H9 (cell line): ENCODE data around the gene P4HA2. TPM values are rescaled to one million over a fixed set of nuclear protein-coding genes. Genes with fewer than 3 reads are reported as not detected.

Experiments used
- DNase-seq: peaks from one replicate; pipeline ENCODE4 v3.0.0-alpha.2; 2017
- H2AFZ ChIP-seq: one replicate; pipeline ENCODE4 v1.6.1; 2013; ENCODE audit warnings: mild to moderate bottlenecking, low read length, control low read depth, moderate library complexity
- H2AK5ac ChIP-seq: 2 replicates; pipeline ENCODE4 v1.6.1; 2013; ENCODE audit warnings: low read length, control low read depth, mixed read lengths; ENCODE audit not compliant: insufficient read length
- H2BK120ac ChIP-seq: one replicate; pipeline ENCODE4 v1.6.1; 2013; ENCODE audit warnings: low read depth, mild to moderate bottlenecking, low read length, control low read depth, inconsistent platforms; ENCODE audit not compliant: poor library complexity, severe bottlenecking
- H2BK12ac ChIP-seq: 2 replicates; pipeline ENCODE4 v1.6.1; 2013; ENCODE audit warnings: low read length, control low read depth, mixed read lengths, low read depth; ENCODE audit not compliant: insufficient read length
- H2BK15ac ChIP-seq: 2 replicates; pipeline ENCODE4 v1.6.1; 2013; ENCODE audit warnings: low read depth, low read length, control low read depth
- H2BK20ac ChIP-seq: one replicate; pipeline ENCODE4 v1.6.1; 2013; ENCODE audit warnings: low read depth, mild to moderate bottlenecking, low read length, control low read depth, inconsistent platforms; ENCODE audit not compliant: poor library complexity, severe bottlenecking
- H2BK5ac ChIP-seq: 2 replicates; pipeline ENCODE4 v1.6.1; 2013; ENCODE audit warnings: low read length, control low read depth, mixed read lengths; ENCODE audit not compliant: insufficient read length
- H3K14ac ChIP-seq: 2 replicates; pipeline ENCODE4 v1.6.1; 2013; ENCODE audit warnings: low read length, control low read depth; ENCODE audit not compliant: insufficient read depth
- H3K18ac ChIP-seq: 2 replicates; pipeline ENCODE4 v1.6.1; 2013; ENCODE audit warnings: low read depth, mild to moderate bottlenecking, mixed read lengths, low read length, control low read depth; ENCODE audit not compliant: insufficient read length
- H3K23ac ChIP-seq: 2 replicates; pipeline ENCODE4 v1.6.1; 2013; ENCODE audit warnings: low read length, control low read depth, mixed read lengths, low read depth; ENCODE audit not compliant: insufficient read length
- H3K23me2 ChIP-seq: 2 replicates; pipeline ENCODE4 v1.6.1; 2013; ENCODE audit warnings: low read depth, mild to moderate bottlenecking, mixed read lengths, low read length, control low read depth; ENCODE audit not compliant: insufficient read length, poor library complexity, severe bottlenecking
- H3K27ac ChIP-seq: 2 replicates; pipeline ENCODE4 v1.5.1; 2013; ENCODE audit warnings: low read length, control low read depth, mixed read lengths, low read depth; ENCODE audit not compliant: insufficient read length
- H3K27me3 ChIP-seq: 2 replicates; pipeline ENCODE4 v1.6.1; 2013; ENCODE audit warnings: low read length, control low read depth, inconsistent platforms; ENCODE audit not compliant: insufficient read depth
- H3K4ac ChIP-seq: 2 replicates; pipeline ENCODE4 v1.6.1; 2013; ENCODE audit warnings: low read depth, mild to moderate bottlenecking, control low read depth, inconsistent platforms, low read length, moderate library complexity
- H3K4me1 ChIP-seq: 2 replicates; pipeline ENCODE4 v1.6.1; 2013; ENCODE audit warnings: low read length, control low read depth, inconsistent platforms; ENCODE audit not compliant: insufficient read depth
- H3K4me2 ChIP-seq: 2 replicates; pipeline ENCODE4 v1.6.1; 2013; ENCODE audit warnings: low read length, control low read depth, mixed read lengths; ENCODE audit not compliant: insufficient read length, insufficient read depth
- H3K56ac ChIP-seq: 2 replicates; pipeline ENCODE4 v1.6.1; 2013; ENCODE audit warnings: low read depth, mild to moderate bottlenecking, mixed read lengths, low read length, control low read depth; ENCODE audit not compliant: insufficient read length
- H3K79me1 ChIP-seq: 2 replicates; pipeline ENCODE4 v1.6.1; 2013; ENCODE audit warnings: low read depth, mild to moderate bottlenecking, moderate library complexity, low read length, control low read depth, inconsistent platforms; ENCODE audit not compliant: insufficient read depth, poor library complexity, severe bottlenecking
- H3K79me2 ChIP-seq: 2 replicates; pipeline ENCODE4 v1.6.1; 2013; ENCODE audit warnings: low read length, control low read depth, inconsistent platforms; ENCODE audit not compliant: insufficient read depth
- H3K9ac ChIP-seq: 2 replicates; pipeline ENCODE4 v1.6.1; 2013; ENCODE audit warnings: low read length, control low read depth, mixed read lengths; ENCODE audit not compliant: insufficient read length; ENCODE audit errors: extremely low read depth
- H3K9me3 ChIP-seq: one replicate; pipeline ENCODE4 v1.6.1; 2013; ENCODE audit warnings: low read depth, low read length, inconsistent platforms; ENCODE audit not compliant: control insufficient read depth
- H3T11ph ChIP-seq: one replicate; pipeline ENCODE4 v1.6.1; 2013; ENCODE audit warnings: mild to moderate bottlenecking, low read length, control low read depth, inconsistent platforms
- H4K20me1 ChIP-seq: one replicate; pipeline ENCODE4 v1.6.1; 2013; ENCODE audit not compliant: control insufficient read depth, insufficient read length, insufficient read depth
- H4K5ac ChIP-seq: 2 replicates; pipeline ENCODE4 v1.6.1; 2013; ENCODE audit warnings: low read depth, mild to moderate bottlenecking, mixed read lengths, low read length, control low read depth; ENCODE audit not compliant: insufficient read length
- H4K8ac ChIP-seq: replicated peaks from 2 replicates; pipeline ENCODE4 v1.6.1; 2013; ENCODE audit warnings: low read length, control low read depth, mixed read lengths, low read depth; ENCODE audit not compliant: insufficient read length
- H4K91ac ChIP-seq: 2 replicates; pipeline ENCODE4 v1.6.1; 2013; ENCODE audit warnings: low read depth, mild to moderate bottlenecking, moderate library complexity, mixed read lengths, low read length, control low read depth; ENCODE audit not compliant: insufficient read length
- H3K27ac Mint-ChIP-seq, 3 experiments: 2 replicates in 2 of 3; 3 replicates in 1 of 3; pipeline ENCODE4 v1.8.0; 2020 to 2021; ENCODE audit warnings: mixed read lengths in 3 of 3, mild to moderate bottlenecking in 1 of 3, moderate library complexity in 1 of 3
- H3K27me3 Mint-ChIP-seq: 2 replicates; pipeline ENCODE4 v1.8.0; 2021; ENCODE audit warnings: low read depth, mild to moderate bottlenecking, moderate library complexity, mixed read lengths
- H3K36me3 Mint-ChIP-seq, 3 experiments: 2 replicates in 2 of 3; 3 replicates in 1 of 3; pipeline ENCODE4 v1.8.0; 2020 to 2021; ENCODE audit warnings: low read depth in 3 of 3, mixed read lengths in 3 of 3; ENCODE audit not compliant: insufficient read depth in 1 of 3
- H3K4me1 Mint-ChIP-seq, 2 experiments: 2 replicates each; pipeline ENCODE4 v1.8.0; 2020; ENCODE audit warnings: mixed read lengths in 2 of 2
- H3K4me3 Mint-ChIP-seq, 2 experiments: 2 replicates in 1 of 2; 3 replicates in 1 of 2; pipeline ENCODE4 v1.8.0; 2020 to 2021; ENCODE audit warnings: mild to moderate bottlenecking in 2 of 2, mixed read lengths in 2 of 2, moderate library complexity in 1 of 2
- H3K9me3 Mint-ChIP-seq, 2 experiments: 2 replicates in 1 of 2; 3 replicates in 1 of 2; pipeline ENCODE4 v1.8.0; 2020; ENCODE audit warnings: mild to moderate bottlenecking in 2 of 2, mixed read lengths in 2 of 2, moderate library complexity in 1 of 2
- CTCF ChIP-seq: fragments of 200-600 bp; sonication (generic); conservative IDR thresholded peaks from 3 replicates; pipeline ENCODE4 v1.8.0; 2021; ENCODE audit warnings: antibody characterized with exemption, mild to moderate bottlenecking
- WGBS: extraction: QIAGEN DNeasy Blood & Tissue Kit; methylation state at CpG from one replicate; pipeline ENCODE4 v1.1.7; 2013; ENCODE audit warnings: missing lambda C conversion rate, low lambda C conversion rate, mixed read lengths; ENCODE audit not compliant: insufficient read length; ENCODE audit errors: extremely low coverage; 5-methylcytosine and 5-hydroxymethylcytosine counted together
- total RNA-seq: library from RNA; stranded (reverse); gene quantifications from 2 replicates; pipeline ENCODE4 v1.2.1, GENCODE V29; 2021

Gene P4HA2
- total RNA-seq, 1 experiment from 2014 or later, result 15.3 TPM

- TF ChIP-seq CTCF, result no peak
- Histone ChIP-seq H2BK20ac (no peak overlapping the region), H3K4ac (no peak overlapping the region), H3K27ac (no peak overlapping the region), H4K5ac (no peak overlapping the region), H3K4me2 (no peak overlapping the region), H2BK120ac (no peak overlapping the region), H3K27me3 (no peaks in the 10 kb centered on the region), H3K56ac (no peak overlapping the region), H3K79me1 (no peaks in the 10 kb centered on the region), H4K20me1 (no peaks in the 10 kb centered on the region), H3K9ac (no peak overlapping the region), H4K91ac (no peak overlapping the region), H3T11ph (no peak overlapping the region), H2BK5ac (no peak overlapping the region), H3K9me3 (no peaks in the 10 kb centered on the region), H2BK12ac (no peak overlapping the region), H3K18ac (no peak overlapping the region), H3K79me2 (no peaks in the 10 kb centered on the region), H2AK5ac (no peak overlapping the region), H2AFZ (no peak overlapping the region), H3K14ac (no peak overlapping the region), H2BK15ac (no peak overlapping the region), H4K8ac (no peak overlapping the region), H3K23me2 (no peaks in the 10 kb centered on the region), H3K4me1 (no peaks in the 10 kb centered on the region), H3K23ac (no peak overlapping the region)
- WGBS, result no CpG with 5 or more reads among the region's 2 CpGs
- peaks cover 24 to 32% of the 10 kb centered on the region in 2 experiments for H3K9me3 Mint-ChIP-seq
- no peak for DNase-seq
- no peak overlapping the region for H3K27ac Mint-ChIP-seq
- no peaks in the 10 kb centered on the region for H3K4me1 Mint-ChIP-seq
- peaks cover 0 to 5% (median 4%) of the 10 kb centered on the region in 3 experiments; a peak in 4 of 7 replicates for H3K36me3 Mint-ChIP-seq
- H3K4me3 Mint-ChIP-seq, result no peak overlapping the region
- peaks cover 23% of the 10 kb centered on the region for H3K27me3 Mint-ChIP-seq
These were observed 77.1 kb downstream of the P4HA2 start for GRCh38 chr5:132150565-132150964.
